Effector CD8-positive, alpha-beta T cell (primary cell): ENCODE data around the gene SOCS4.
"Not testable (repeated sequence)": the region's sequence is repeated elsewhere in the genome, so short reads cannot be mapped to it uniquely, and the experiment has no call there.

Source experiments
- DNase-seq: peaks from one replicate; lab custom pipeline; 2025; lab: John Stamatoyannopoulos, UW

SOCS4 gene

GRCh38 chr14:55052269-55052930, 25.4 kb downstream of the SOCS4 start:
- no peak for DNase-seq

- no peak for DNase-seq
These were observed 26.0 kb downstream of the SOCS4 start for GRCh38 chr14:55053018-55053417.

- no peak for DNase-seq
These were observed 26.5 kb downstream of the SOCS4 start for GRCh38 chr14:55053500-55053899.

GRCh38 chr14:55054098-55054497, 27.1 kb downstream of the SOCS4 start:
- DNase-seq: no peak

GRCh38 chr14:55057919-55058318, 30.9 kb downstream of the SOCS4 start:
- DNase-seq: no peak

GRCh38 chr14:55059333-55059732, 32.3 kb downstream of the SOCS4 start:
- DNase-seq: no peak

GRCh38 chr14:55062517-55063351, 35.7 kb downstream of the SOCS4 start:
- no peak for DNase-seq

- not testable (repeated sequence) for DNase-seq
These were observed 37.9 kb downstream of the SOCS4 start for GRCh38 chr14:55064896-55065295.

- DNase-seq: no peak
These were observed 38.4 kb downstream of the SOCS4 start for GRCh38 chr14:55065411-55065810.

GRCh38 chr14:55066223-55066622, 39.2 kb downstream of the SOCS4 start:
- no peak for DNase-seq

GRCh38 chr14:55070981-55071411, 44.0 kb downstream of the SOCS4 start:
- no peak for DNase-seq

- DNase-seq: no peak
These were observed 45.0 kb downstream of the SOCS4 start for GRCh38 chr14:55071870-55072640.

- no peak for DNase-seq
These were observed 46.8 kb downstream of the SOCS4 start for GRCh38 chr14:55073856-55074255.

GRCh38 chr14:55074662-55075061, 47.6 kb downstream of the SOCS4 start:
- no peak for DNase-seq

GRCh38 chr14:55075628-55076175, 48.7 kb downstream of the SOCS4 start:
- no peak for DNase-seq

- no peak for DNase-seq
These were observed 50.4 kb downstream of the SOCS4 start for GRCh38 chr14:55077170-55078151.

- not testable (repeated sequence) for DNase-seq
These were observed 52.9 kb downstream of the SOCS4 start for GRCh38 chr14:55079961-55080360.

- no peak for DNase-seq
These were observed 57.5 kb downstream of the SOCS4 start for GRCh38 chr14:55084401-55085059.

- no peak for DNase-seq
These were observed 58.1 kb downstream of the SOCS4 start for GRCh38 chr14:55085060-55085660.

GRCh38 chr14:55086938-55087337, 59.9 kb downstream of the SOCS4 start:
- DNase-seq: no peak
